Neural progenitor cell (in vitro differentiated cells): ENCODE data around the gene PPM1G. TPM values are rescaled to one million over a fixed set of nuclear protein-coding genes. Genes with fewer than 3 reads are reported as not detected.
A peak's percentile ranks its signal among the peaks of the same experiment; 100 is the strongest.

Experiments used
- DNase-seq: peaks from one replicate; pipeline ENCODE4 v3.0.0-alpha.2; 2016; ENCODE audit warnings: low spot score
- H2AFZ ChIP-seq: fragments of 200-600 bp; sonication (generic); replicated peaks from 2 replicates; pipeline ENCODE4 v1.6.1; 2016; ENCODE audit warnings: antibody characterized with exemption
- H3F3A ChIP-seq: fragments of 200-600 bp; sonication (generic); 2 replicates; pipeline ENCODE4 v1.6.1; 2016; ENCODE audit warnings: antibody characterized with exemption, low read depth
- H3K27ac ChIP-seq: fragments of 200-600 bp; sonication (generic); 2 replicates; pipeline ENCODE4 v1.5.1; 2016; ENCODE audit warnings: mild to moderate bottlenecking
- H3K27me3 ChIP-seq: fragments of 200-600 bp; sonication (generic); 2 replicates; pipeline ENCODE4 v1.6.1; 2016; ENCODE audit warnings: mild to moderate bottlenecking, moderate library complexity
- H3K36me3 ChIP-seq: fragments of 200-600 bp; sonication (generic); 2 replicates; pipeline ENCODE4 v1.5.1; 2016
- H3K4me1 ChIP-seq: fragments of 200-600 bp; sonication (generic); 2 replicates; pipeline ENCODE4 v1.6.1; 2016; ENCODE audit warnings: mixed run types
- H3K4me2 ChIP-seq: fragments of 200-600 bp; sonication (generic); 2 replicates; pipeline ENCODE4 v1.6.1; 2016
- H3K4me3 ChIP-seq: fragments of 200-600 bp; sonication (generic); 2 replicates; pipeline ENCODE4 v1.5.1; 2016
- H3K79me2 ChIP-seq: fragments of 200-600 bp; sonication (generic); 2 replicates; pipeline ENCODE4 v1.6.1; 2016; ENCODE audit warnings: low read depth
- H3K9ac ChIP-seq: fragments of 200-600 bp; sonication (generic); 2 replicates; pipeline ENCODE4 v1.6.1; 2016
- H3K9me3 ChIP-seq: fragments of 200-600 bp; sonication (generic); 2 replicates; pipeline ENCODE4 v1.5.1; 2016; ENCODE audit warnings: low read depth
- H4K20me1 ChIP-seq: fragments of 200-600 bp; sonication (generic); 2 replicates; pipeline ENCODE4 v1.6.1; 2016; ENCODE audit warnings: low read depth
- H3K27ac Mint-ChIP-seq: 3 replicates; pipeline ENCODE4 v1.8.0; 2021; ENCODE audit warnings: mixed read lengths
- H3K27me3 Mint-ChIP-seq: 2 replicates; pipeline ENCODE4 v1.8.0; 2022; ENCODE audit warnings: low read depth, mild to moderate bottlenecking, inconsistent platforms, moderate library complexity, mixed read lengths; ENCODE audit not compliant: insufficient read depth
- H3K36me3 Mint-ChIP-seq: 3 replicates; pipeline ENCODE4 v1.8.0; 2021; ENCODE audit warnings: mixed read lengths
- H3K4me1 Mint-ChIP-seq: 3 replicates; pipeline ENCODE4 v1.8.0; 2021; ENCODE audit warnings: mixed read lengths
- H3K4me3 Mint-ChIP-seq: 3 replicates; pipeline ENCODE4 v1.8.0; 2021; ENCODE audit warnings: mild to moderate bottlenecking, moderate library complexity, mixed read lengths
- H3K9me3 Mint-ChIP-seq: 3 replicates; pipeline ENCODE4 v1.8.0; 2020; ENCODE audit warnings: mixed read lengths
- CTCF ChIP-seq: fragments of 200-600 bp; sonication (generic); IDR thresholded peaks from 2 replicates; pipeline ENCODE4 v1.5.1; 2017; ENCODE audit warnings: antibody characterized with exemption, mild to moderate bottlenecking
- EZH2 ChIP-seq: fragments of 200-600 bp; sonication (generic); IDR thresholded peaks from 2 replicates; pipeline ENCODE4 v1.6.1; 2017; ENCODE audit warnings: antibody characterized with exemption, mild to moderate bottlenecking, moderate library complexity
- EZH2phosphoT487 ChIP-seq: fragments of 200-600 bp; sonication (generic); IDR thresholded peaks from 2 replicates; pipeline ENCODE4 v1.6.1; 2017; ENCODE audit warnings: antibody characterized with exemption
- total RNA-seq: library from RNA; depleted of rRNA; stranded (reverse); fragments of >200 nt; gene quantifications from 2 replicates; pipeline ENCODE4 v1.2.3, GENCODE V29; 2015; ENCODE audit warnings: low replicate concordance

PPM1G gene
- total RNA-seq, 1 donor from 2014 or later, result 114 TPM

DNA sequence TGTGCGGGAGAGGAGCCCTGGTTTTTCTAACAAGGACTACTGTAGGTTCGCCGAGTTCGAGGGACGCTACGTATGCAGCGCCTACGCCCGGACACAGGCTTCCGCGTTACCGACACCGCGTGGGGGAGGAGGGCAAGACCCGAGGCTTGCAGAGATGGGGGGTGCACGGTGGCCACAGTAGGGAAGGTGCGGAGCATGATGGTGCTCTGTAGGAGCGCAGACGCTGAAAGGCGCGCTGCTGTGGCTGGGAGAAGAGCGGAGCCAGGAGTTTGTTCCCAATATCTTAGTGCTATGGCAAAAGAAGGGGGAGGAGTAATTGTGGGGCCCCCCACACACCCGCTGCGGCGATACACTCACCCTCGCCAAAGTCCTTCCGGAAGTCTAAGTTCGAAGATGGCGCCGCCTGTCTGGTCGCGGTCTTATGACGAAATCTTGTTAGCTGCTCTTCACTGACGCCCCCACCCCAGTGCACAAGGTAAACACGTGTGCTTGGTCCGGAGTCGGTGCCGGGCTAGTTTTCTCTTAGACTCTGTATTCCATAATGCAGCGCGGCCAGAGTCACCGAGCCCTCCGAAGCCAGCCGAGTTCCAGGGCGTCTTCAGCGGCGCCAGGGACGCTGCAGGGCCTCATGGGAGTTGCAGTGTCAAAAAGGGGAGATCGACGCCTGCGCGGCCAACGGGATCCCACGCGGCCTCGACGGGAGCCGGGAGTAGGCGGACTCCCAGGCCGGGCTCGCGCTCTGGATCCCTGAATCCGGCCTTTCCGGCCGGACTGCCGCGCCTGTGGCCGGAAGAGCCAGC is 52.8 kb downstream of the PPM1G start, which contains the start of gene GTF3C2:
GTF3C2 (minus strand) TSS at position 383 of the 800 bp plus-strand sequence. CDS start 13,210 bp downstream, outside the sequence.
- peaks cover 49% of the 10 kb centered on the region for H3F3A ChIP-seq
- peak within 1 kb of the TSS; percentile 98 for H3K4me3 Mint-ChIP-seq
- no peaks in the 10 kb centered on the region for H3K9me3 ChIP-seq
- H3K27ac Mint-ChIP-seq, result peak within 1 kb of the TSS; percentile 98
- H3K4me2 ChIP-seq, result peak within 1 kb of the TSS; percentile 98
- H3K9ac ChIP-seq, result peak within 1 kb of the TSS; percentile 79
- H3K36me3 Mint-ChIP-seq, result peaks cover 6% of the 10 kb centered on the region
- H3K4me3 ChIP-seq, result peak within 1 kb of the TSS; percentile 68
- peaks cover 3% of the 10 kb centered on the region for H3K9me3 Mint-ChIP-seq
- no peak for TF ChIP-seq EZH2
- TF ChIP-seq CTCF, result no peak
- no peak for TF ChIP-seq EZH2phosphoT487
- H3K27me3 ChIP-seq, result no peaks in the 10 kb centered on the region
- peak within 1 kb of the TSS; percentile 69 for H2AFZ ChIP-seq
- H3K36me3 ChIP-seq, result no peaks in the 10 kb centered on the region
- H3K27me3 Mint-ChIP-seq, result peaks cover 2% of the 10 kb centered on the region
- DNase-seq, result peak; percentile 99
- H3K79me2 ChIP-seq, result peaks cover 77% of the 10 kb centered on the region
- peaks cover 19% of the 10 kb centered on the region for H4K20me1 ChIP-seq
- H3K4me1 ChIP-seq, result peaks cover 5% of the 10 kb centered on the region
- H3K27ac ChIP-seq, result peak within 1 kb of the TSS; percentile 94
- H3K4me1 Mint-ChIP-seq, result peaks cover 30% of the 10 kb centered on the region

DNA sequence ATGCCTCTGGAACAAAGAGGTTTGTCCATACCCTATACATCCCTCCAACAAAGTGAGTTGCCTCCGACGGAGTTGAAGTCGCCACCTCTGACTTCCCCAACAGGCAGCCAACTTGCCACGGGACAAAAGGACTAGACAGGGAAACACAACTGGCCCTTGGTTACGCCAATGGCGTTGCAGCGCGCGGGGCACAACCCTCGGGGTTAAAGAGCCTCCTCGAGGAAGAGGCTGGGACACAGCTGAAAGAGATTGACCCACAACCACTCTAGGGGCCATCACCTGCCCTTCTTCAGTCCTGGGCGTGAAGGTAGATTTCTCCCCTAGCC is 53.4 kb downstream of the PPM1G start:
- Histone ChIP-seq H3K27me3 (no peaks in the 10 kb centered on the region), H2AFZ (peak overlapping the region; percentile 20), H3K4me1 (peaks cover 5% of the 10 kb centered on the region), H3K79me2 (peaks cover 79% of the 10 kb centered on the region), H3K4me3 (peak overlapping the region; percentile 68), H3K9ac (peak overlapping the region; percentile 79), H3F3A (peaks cover 45% of the 10 kb centered on the region), H3K4me2 (peak overlapping the region; percentile 98), H3K9me3 (no peaks in the 10 kb centered on the region), H4K20me1 (peaks cover 25% of the 10 kb centered on the region), H3K27ac (peak overlapping the region; percentile 94), H3K36me3 (no peaks in the 10 kb centered on the region)
- Mint-ChIP-seq H3K27me3 (peaks cover 2% of the 10 kb centered on the region), H3K4me1 (peaks cover 30% of the 10 kb centered on the region), H3K27ac (peak overlapping the region; percentile 94), H3K36me3 (peaks cover 5% of the 10 kb centered on the region), H3K4me3 (peak overlapping the region; percentile 98), H3K9me3 (peaks cover 3% of the 10 kb centered on the region)
- peak; percentile 74 for DNase-seq
- TF ChIP-seq CTCF (no peak), EZH2phosphoT487 (no peak), EZH2 (no peak)

DNA sequence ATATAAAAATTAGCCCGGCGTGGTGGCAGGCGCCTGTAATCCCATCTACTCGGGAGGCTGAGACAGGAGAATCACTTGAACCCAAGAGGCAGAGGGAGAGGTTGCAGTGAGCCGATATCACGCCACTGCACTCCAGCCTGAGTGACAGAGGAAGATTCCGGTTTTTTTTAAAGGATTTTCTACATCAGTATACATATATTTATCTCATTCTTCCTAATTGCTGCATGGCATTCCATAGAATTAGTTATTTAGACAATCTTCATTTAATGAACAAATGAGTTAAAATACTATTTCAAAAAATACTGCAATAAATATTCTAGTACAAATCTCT is 54.8 kb downstream of the PPM1G start:
- Histone ChIP-seq H3K79me2 (peaks cover 85% of the 10 kb centered on the region), H4K20me1 (peaks cover 38% of the 10 kb centered on the region), H3K36me3 (no peaks in the 10 kb centered on the region), H3F3A (peaks cover 37% of the 10 kb centered on the region), H3K4me3 (no peak overlapping the region), H2AFZ (no peak overlapping the region), H3K4me1 (peaks cover 5% of the 10 kb centered on the region), H3K9me3 (no peaks in the 10 kb centered on the region), H3K27ac (no peak overlapping the region), H3K27me3 (no peaks in the 10 kb centered on the region), H3K9ac (no peak overlapping the region), H3K4me2 (no peak overlapping the region)
- Mint-ChIP-seq H3K27ac (no peak overlapping the region), H3K36me3 (peaks cover 5% of the 10 kb centered on the region), H3K4me3 (peak overlapping the region; percentile 98), H3K4me1 (peaks cover 30% of the 10 kb centered on the region), H3K27me3 (peaks cover 2% of the 10 kb centered on the region), H3K9me3 (peaks cover 3% of the 10 kb centered on the region)
- no peak for DNase-seq
- TF ChIP-seq EZH2phosphoT487 (no peak), CTCF (no peak), EZH2 (no peak)
